ENCODE measurements around the gene VAPA. TPM values are rescaled to one million over a fixed set of nuclear protein-coding genes. Genes with fewer than 3 reads are reported as not detected.

Gene VAPA
- total RNA-seq, 1 donor from 2014 or later: 182 TPM

DNA sequence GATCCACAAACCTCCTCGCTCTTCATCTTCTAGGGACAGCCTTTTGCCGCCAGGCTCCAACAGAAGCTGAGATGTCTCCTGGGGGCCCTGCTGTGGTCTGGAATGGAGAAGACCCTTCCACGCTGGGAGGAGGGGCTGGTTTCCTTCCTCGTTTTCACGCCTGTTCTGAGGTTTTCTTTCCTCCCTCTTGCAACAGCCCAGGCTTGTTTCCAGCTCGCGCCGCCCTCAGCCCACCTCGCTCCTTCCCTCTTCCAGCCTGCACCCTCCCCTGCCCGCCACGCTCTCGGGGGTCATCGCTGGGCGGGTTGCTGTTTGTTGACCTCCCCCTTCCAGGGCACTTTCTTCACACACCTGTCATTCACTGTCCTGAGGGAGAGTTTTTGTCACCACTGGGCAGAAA is 55.4 kb downstream of the VAPA start:
- DNase-seq (ENCODE audit: low spot score): no peak

DNA sequence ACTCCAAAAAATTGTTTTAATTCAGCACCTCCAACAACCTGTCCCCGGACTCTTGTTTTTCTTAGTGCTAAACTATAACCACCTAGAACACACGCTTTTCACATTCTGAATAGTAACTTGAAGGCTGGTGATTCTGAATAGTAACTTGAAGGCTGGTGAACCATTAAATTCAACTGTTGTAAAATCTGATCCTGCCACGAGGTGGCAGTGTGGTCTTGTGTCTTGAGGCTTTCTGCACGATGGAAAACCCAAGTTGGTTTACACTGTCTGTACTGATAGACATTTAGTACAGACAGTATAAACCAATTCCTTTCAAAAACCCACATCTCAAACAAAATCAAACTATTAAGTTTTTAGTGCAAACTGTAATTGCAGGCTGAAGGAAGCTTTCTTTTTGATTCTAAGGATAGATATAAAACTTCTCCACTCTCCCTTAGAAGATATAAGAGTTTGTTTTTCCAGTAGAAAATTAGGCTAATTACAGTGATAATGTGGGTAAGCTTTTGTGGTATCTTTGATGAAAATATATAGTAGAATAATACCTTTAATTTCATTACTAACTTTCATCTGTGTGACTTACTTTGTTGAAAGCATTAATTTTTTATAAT is 57.6 kb downstream of the VAPA start:
- DNase-seq (ENCODE audit: low spot score): no peak

DNA sequence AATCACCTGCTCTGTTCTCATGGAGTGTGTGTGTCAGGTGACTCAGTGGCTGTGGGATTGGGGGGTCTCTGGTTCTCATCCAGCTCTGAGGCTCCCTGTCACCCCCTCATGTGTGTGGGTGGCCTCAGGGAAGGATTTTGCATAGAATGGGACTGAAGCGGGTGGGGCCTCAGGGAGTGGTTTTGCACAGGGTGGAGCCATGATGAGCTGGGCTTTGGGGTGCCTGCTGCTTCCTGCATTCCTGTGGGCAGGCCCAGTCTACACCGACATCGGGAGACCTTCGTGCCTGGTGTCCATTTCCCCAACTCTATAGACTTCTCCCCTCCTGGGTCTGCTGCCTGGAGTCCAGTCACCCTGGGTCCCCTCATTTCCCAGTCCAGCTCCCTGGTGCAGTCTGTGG is 59.7 kb downstream of the VAPA start:
- no peak for DNase-seq (ENCODE audit: low spot score)

DNA sequence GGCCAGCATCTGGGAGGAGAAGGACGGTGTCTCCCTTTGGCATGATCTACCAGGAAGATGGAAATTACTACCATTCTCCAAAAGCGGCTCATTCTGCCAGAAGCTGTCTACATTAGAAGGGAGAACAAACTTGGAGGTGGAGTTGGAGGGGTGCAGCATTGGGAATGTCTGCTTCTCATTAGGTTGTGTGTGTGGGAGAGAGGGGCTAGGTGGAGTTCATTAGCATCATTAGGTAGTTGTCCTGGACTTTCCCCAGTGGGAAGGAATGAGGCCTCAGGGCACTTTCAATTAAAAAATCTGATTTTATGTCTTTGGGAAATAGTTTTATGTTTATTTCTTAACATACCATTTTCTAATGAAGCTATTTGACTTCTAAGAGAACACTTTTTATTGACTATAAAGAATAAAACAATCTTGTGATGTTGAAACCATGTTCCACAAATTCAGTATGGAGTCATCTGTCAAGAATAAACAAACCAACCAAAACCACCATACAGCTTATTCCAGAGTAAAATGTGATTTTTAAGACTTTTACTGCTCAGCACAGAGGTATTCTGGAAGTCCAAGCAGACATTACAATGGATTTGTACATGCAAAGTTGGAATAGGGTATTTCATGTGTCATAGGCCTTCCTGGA is 60.6 kb downstream of the VAPA start:
- no peak for DNase-seq (ENCODE audit: low spot score)

DNA sequence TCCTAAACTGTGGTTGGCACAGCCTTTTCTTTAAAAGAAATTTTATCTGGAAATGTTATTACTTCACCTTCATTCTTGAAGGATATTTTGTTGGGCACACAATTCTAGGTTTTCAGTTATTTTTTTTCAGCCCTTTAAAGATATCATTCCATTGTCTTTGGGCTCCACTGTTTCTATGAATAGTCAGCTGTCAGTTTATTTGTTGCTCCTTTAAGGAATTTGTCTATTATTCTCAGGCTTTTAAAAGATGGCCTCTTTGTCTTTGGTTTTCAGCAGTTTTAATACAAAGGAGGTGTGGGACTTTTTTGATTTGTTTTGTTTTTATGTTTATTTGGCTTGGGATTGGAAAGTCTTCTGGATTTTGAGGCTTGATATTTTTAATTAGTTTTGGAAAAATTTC is 61.8 kb downstream of the VAPA start:
- no peak for DNase-seq (ENCODE audit: low spot score)

DNA sequence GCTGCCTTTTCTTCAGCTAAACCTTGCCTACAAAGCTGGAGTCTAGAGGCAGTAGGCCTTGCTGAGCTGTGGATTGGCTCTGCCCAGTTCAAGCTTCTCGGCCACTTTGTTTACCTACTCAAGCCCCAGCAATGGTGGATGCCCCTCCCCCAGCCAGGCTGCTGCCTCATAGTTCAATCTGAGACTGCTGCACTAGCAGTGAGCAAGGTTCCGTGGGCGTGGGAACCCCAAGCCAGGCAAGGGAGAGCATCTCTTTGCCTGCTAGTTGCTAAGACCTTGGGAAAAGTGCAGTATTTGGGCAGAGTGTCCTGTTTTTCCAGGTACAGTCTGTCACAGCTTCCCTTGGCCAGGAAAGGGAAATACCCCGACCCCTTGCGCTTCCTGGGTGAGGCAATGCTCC is 68.9 kb downstream of the VAPA start:
- DNase-seq (ENCODE audit: low spot score): no peak

DNA sequence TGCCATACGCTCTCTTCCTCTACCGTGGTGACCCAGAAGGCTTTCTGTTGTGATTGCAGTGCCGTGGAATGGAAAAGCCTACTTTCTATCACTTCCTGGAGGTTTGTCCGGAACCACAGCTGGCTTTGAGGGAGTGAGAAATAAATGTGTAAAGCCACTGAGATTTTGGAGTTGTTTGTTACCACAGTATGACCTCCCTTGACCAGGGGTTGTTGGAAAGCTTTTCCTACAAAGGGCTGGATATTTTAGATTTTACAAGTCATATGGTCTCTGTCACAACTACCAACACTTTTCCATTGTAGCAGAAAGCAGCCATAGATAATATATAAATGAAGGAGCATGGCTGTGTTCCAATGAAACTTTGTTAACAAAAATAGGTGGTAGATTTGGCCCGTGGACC is 70.3 kb downstream of the VAPA start:
- DNase-seq (ENCODE audit: low spot score): no peak

DNA sequence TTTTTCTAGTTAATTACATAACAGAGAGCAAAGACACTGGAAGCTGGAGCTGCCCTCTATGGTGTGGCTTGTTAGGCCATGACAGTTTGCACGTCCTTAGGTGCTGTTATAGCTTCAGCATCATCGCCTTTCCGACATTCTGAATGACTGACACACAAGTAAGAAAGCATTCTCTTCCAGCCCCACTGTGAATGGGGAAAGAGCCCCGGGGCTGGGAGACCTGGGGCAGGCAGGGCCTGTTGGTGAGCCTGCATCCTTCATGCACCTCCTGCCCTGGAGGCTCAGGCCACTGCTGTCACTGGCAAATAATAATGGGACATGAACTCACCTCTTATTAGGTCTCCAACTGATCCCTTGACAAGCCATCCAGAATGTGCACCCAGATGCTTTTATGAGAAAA is 71.8 kb downstream of the VAPA start:
- DNase-seq (ENCODE audit: low spot score): no peak

DNA sequence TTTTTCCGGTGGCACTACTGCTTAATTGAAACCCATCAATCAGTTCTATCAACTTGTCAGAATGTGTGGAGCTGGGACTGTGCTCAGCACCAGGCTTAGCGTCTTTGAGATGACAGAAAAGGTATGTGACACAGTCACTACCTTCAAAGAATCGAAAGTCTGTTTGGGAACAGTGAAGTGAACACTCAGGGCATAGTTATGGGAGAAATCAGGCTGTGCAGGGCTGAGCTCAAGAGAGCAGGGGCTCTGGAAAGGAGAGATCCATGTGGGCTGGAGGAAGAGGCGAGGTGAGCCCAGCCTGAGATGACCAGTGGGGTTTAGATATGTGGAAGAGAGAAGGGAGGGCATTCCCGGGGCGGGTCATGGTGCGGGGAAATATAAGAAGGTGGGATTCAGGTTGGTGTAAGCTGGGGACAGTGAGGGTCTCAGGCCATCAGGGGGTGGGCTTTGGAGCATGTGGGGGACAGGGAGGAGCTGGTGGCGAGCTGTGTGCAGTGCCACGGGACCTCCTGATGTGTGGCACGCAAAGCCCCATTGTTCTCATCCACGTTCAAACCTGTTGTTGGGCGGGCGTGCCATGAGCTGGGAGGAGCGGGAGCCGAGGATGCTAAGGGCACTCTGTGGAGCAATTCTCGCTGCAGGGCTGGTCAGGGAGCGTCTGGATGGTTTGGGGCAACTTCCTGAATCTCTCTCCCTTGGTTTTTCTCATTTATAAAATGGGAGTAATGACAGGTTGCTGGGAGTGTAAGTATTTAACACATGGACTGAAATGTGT is 72.5 kb downstream of the VAPA start:
- DNase-seq (ENCODE audit: low spot score): no peak

DNA sequence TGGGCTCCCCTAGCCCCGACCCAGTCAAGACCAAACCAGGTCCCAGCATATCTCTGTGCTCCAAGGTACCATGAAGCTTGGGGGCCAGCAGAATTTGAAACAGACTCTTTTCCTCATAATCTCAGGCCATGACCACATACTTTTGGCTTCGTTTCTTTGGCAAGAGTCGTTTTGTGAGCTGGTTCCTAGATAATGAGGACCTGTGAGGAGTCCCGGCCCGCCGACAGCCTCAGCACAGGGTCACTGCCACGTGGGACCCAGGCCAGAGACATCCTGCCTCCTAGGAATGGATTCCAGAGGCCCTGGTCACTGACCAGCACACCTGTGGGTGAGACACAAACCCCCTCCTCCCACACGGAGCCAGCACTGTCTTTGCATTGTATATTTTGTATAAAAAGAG is 73.5 kb downstream of the VAPA start:
- DNase-seq (ENCODE audit: low spot score): no peak

DNA sequence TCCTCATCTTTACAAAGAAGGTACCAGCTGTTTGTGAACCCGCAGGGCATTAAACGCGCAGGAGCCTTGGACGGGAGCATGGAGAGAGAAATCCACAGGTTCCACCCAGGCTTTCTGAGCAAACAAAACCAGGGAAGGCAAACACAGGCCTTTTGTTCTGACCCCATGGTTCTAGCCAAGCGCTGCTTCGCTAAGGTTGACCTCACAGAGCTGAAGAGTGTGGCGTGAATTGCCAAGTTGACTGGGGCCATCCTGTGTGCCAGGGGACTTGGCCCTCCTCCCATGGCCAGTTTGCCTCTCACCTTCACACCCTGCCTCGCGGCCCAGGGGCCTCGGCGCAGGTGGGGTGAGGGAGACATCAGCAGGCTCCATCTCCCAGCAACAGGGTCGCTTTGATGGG is 74.1 kb downstream of the VAPA start:
- DNase-seq (ENCODE audit: low spot score): no peak

DNA sequence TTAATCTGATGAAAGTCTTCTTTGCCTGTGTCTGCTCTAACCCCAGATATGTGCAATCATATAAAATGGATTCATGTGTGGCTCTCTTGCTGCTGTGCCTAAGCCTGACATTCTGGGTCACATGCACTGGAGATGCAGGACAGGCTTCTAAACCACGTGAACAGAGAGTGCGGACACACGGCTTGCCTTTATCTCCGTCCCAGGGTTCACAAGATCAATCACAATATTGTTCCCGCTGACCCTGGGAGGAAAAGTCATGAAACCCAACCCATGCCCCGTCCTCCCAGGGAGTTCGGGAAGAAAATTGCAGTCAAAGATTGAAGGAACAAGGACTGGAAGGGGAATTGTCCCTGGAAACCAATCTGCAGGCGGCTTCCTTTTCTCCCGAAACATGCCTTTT is 74.8 kb downstream of the VAPA start:
- DNase-seq (ENCODE audit: low spot score): no peak

DNA sequence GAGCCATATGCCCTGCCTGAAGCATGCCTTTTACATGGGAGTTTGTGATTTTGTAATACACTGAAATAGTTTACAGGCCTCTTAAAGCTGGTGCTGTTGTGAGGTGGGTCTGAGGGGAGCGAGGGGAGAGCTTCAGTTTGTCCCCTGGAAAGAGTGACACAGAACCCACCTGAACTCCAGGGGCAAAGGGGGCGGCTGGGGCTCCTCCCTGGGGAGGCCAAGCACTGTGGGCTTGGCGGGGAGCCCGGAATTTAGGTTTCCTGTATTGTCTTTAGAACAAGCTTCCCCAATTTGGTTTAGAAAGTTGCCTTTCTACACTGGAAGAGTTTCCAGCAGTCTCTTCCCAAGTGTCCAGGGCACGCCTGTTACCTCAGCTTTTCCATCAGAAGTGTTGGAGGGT is 75.7 kb downstream of the VAPA start:
- DNase-seq (ENCODE audit: low spot score): no peak

DNA sequence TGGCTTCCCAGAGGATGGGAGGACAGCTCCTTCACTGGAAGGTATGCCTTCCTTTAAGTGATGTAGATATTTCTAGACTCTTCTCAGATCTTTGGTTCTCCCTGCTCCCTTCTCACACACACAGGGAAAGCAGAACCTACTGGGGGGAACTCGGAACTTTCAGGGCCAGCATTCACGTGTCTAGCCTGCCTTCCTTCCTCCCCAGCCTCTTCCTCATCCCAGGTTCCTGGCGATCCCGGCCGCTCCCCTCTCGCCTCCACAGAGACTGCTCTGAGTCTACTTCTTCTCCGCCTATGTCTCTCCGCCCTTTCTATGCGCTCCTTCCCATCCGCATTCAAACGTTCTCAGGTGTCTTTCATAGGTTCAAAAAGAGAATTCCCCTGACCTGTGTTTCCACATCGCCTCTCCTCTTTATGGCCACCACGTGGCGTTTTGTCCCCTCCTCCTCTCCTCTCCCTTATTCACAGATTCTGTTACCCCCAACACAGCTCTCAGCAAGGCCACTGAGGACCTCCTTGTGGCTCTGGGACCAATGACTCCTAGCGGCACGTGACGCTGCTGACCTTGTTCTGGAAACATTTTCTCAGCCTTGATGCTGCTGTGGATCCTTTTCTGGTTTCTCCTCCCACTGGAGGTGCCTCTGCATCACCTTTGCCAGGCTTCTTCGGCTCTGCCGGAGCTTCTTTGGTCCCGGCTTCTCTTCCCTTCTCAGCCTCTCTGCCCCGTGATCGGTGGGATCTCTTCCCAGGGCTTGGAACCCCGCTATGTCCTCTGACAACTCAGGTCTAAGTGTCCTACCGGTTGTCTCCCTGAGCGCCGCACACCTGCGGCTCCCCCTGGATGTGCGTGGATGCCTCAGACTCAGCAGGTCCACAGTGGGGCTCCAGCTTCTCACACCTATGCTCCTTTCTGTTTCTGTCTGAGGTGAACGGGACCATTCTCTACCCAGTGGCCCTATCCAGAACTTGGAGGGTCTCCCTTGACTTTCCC is 77.5 kb downstream of the VAPA start:
- DNase-seq (ENCODE audit: low spot score): peak; percentile 60

DNA sequence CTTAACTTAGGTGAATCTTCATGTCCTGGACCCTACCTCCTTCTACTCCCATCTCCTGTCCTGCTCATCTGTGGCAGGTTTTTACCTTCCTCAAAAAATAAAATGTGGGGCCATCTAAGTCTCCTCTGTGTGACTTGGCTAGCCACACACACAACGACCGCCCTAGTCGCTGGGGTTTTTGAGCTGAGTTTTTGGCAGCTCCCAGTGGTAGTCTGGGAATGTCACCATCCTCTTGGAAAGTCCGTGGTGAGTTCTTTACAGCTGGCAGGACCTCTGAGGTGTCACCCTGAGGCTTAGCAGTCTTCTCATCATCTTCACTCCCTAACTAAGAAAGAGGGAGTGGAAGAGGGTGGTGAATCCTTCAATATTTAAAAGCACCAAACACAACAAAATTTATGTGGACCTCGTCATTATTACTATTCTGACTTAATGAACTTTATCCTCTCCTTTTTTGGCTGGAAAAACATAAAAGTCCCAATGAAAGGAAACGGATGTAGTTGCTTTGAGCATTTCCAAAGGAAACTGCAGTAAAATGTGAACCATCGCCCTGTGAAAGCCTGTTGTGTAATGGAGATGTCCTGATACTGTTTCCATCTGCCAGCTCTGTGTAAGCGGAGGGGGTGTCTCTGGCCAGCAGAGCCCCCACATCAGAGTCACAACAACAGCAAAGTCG is 78.6 kb downstream of the VAPA start:
- peak; percentile 41 for DNase-seq (ENCODE audit: low spot score)

DNA sequence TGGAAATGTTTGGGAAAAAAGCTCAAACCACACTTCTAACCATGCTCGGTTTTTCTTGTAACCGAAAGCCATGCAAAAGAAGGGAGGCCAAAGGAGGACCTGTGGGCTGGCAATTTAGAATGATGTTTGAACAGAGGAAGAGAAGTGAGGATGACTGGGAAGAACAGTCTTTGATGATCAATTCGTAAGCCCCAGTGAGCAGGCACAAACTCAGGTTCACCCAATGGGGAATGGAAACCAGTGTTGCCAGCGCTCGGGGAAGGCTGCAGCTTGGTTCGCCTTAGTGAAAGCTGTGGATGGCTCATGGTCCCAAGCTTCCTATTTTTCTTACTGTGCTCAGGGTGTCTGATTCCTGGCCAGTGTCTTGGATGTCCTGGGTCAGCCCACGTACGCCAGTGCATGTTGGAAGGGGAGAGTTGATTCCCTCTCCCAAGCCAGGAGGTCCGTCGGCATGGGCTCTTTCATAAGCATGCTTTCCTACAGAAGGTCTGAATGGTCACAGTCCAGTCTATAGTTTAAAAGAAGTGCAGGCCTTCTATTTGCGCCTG is 79.2 kb downstream of the VAPA start:
- peak; percentile 24 for DNase-seq (ENCODE audit: low spot score)

DNA sequence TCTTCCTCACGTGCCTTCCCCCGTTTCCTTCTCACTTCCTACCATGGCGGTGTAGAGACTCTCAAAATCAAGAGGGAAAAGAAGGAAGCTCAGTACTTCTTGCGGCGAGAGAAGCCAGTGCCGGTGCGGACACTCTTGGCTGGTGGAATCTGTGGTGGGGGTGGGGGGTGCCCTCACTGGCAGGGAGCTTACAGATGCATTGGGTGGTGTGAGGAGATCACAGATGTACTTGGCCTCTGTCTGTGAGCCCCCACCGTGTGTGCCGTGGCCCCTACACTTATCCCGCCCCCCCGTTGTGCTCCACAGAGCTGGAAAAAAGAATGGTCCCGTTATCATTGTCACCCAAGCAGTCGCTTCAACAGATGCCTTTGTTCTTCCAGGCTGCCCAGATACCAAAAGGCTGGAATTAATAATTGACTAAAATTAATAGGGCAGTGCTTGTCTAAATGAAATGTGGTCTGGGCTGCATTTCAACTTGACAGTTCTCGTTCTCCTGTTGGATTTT is 79.8 kb downstream of the VAPA start:
- DNase-seq (ENCODE audit: low spot score): peak; percentile 59

DNA sequence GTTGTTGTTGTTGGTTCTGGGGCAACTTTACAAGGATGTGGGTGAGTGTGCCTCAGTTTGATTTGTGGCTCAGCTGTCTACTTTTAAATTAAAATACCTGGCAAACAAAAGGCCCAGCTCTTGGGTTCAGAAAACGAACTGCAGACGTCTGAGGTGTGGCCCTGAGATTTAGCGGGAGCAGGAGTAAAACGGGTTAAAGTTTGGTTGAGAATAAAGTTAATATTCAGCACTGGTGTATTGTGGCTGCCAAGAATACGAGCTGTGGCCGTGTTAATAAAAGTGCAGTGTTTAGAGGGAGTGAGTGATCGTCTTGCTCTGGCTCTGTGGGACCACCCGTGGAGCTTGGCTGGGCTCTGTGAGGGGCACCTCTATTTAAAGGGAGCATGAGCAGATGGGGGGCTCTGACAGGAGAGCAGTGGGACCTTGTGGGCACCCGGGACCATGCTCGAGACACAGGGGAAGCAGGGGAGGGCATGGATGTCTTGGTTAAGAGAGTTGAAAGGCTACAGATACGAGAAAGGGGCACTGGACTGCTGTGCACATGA is 80.3 kb downstream of the VAPA start:
- DNase-seq (ENCODE audit: low spot score): peak; percentile 73

DNA sequence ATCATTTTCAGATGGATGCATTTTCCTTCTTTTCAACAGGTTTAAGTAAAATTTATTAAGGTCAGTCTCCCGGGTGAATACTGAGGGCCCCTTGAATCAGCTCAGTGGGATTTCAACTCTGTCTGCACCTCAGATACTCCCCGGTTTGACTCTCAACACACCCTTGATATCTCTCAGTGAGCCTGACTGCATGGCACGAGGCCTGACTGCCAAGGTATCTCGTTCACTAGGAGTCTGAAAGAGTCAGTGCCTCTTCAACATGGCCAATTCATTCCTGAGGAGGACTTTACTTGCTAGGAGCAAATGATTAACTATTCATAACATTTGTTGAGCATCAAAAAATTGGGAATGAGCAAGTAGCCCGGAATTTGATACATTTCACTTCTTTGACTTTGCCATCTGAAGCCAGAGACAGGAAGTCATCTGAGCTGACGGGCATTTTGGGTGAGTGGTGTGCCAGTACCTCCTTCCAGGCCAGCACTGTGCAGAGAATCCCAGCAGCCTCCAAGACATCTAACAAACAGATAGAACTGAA is 81.0 kb downstream of the VAPA start:
- DNase-seq (ENCODE audit: low spot score): peak; percentile 59

DNA sequence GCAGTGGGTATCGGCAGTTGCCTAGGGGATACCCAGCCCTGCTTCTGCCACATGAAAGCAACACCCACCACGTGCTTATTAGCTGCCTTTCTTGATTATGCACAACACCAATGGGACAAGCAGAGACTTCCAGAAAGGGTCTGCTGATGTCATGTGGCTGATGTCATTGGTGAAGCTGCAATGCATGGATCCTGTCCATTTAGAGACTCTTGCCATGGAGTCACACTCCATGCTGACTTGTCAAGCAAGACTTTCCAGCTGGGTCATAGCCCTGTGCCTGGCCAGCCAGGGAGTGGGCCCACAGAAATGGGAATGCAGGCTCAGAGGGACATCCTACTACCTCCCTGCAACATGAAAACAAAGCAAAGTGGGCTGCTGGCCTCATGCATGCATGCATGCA is 81.8 kb downstream of the VAPA start:
- peak; percentile 35 for DNase-seq (ENCODE audit: low spot score)
